AG09319 (cell line): ENCODE results near the gene KIF26A.

Experiments used
- DNase-seq: peaks from one replicate; pipeline ENCODE4 v3.0.0-alpha.2; 2010; ENCODE audit warnings: low read depth; ENCODE audit errors: extremely low read depth
- TF ChIP-seq, protein P1 (sequence below): IDR thresholded peaks from 2 replicates; pipeline ENCODE4 v1.5.1; 2011; ENCODE audit warnings: low read depth, mild to moderate bottlenecking, inconsistent platforms, low read length, moderate library complexity

Gene KIF26A

GRCh38 chr14:104161602-104162367, 23.4 kb downstream of the KIF26A start:
- TF ChIP-seq, protein P1, sequence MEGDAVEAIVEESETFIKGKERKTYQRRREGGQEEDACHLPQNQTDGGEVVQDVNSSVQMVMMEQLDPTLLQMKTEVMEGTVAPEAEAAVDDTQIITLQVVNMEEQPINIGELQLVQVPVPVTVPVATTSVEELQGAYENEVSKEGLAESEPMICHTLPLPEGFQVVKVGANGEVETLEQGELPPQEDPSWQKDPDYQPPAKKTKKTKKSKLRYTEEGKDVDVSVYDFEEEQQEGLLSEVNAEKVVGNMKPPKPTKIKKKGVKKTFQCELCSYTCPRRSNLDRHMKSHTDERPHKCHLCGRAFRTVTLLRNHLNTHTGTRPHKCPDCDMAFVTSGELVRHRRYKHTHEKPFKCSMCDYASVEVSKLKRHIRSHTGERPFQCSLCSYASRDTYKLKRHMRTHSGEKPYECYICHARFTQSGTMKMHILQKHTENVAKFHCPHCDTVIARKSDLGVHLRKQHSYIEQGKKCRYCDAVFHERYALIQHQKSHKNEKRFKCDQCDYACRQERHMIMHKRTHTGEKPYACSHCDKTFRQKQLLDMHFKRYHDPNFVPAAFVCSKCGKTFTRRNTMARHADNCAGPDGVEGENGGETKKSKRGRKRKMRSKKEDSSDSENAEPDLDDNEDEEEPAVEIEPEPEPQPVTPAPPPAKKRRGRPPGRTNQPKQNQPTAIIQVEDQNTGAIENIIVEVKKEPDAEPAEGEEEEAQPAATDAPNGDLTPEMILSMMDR: no peak
- DNase-seq: no peak

DNA sequence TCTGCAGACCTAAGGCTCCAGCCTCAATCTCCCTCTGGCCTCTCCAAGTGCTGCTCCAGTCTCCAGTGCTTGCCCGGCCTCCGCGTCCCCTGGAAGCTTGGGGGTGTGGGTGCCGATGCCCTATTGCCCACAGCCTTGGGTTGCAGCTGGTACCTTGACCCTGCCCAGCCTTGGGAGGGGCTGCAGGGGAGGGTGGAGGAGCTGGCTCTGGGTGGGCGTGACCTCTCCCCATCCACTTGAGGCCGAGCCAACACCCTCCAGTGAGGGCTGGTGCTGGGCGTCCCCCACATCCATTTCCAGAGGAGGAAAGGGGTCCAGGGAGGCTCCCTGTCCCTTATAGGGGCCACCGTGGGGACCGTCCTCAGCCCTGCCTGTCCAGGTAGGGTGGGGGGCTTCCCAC, 24.1 kb downstream of the KIF26A start:
- TF ChIP-seq, protein P1: no peak

GRCh38 chr14:104163541-104163940, 25.2 kb downstream of the KIF26A start:
- TF ChIP-seq, protein P1: no peak

More for the DNA sequence above, 24.1 kb downstream of the KIF26A start:
- no peak for DNase-seq

GRCh38 chr14:104164041-104164440, 25.7 kb downstream of the KIF26A start:
- no peak for DNase-seq
- TF ChIP-seq, protein P1: no peak

More at GRCh38 chr14:104163541-104163940, 25.2 kb downstream of the KIF26A start:
- DNase-seq: no peak

DNA sequence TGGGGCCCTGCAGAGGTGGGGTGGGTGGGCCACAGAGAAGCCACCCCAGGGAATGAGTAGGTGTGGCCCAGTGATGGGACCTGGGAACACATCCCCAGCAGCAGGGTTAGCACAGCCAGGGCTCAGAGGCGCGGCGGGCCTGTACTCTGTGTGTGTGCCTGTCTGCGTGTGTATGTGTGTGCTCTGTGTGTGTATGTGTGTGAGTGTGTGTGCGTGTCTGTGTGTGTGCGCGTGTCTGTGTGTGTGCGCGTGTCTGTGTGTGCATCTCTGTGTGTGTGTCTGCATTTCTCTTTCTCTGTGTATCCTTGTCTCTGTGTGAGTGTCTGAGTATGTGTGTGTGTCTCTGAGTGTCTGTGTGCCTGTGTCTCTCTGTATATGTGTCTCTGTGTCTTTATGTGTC, 26.1 kb downstream of the KIF26A start:
- no peak for DNase-seq
- TF ChIP-seq, protein P1: no peak

DNA sequence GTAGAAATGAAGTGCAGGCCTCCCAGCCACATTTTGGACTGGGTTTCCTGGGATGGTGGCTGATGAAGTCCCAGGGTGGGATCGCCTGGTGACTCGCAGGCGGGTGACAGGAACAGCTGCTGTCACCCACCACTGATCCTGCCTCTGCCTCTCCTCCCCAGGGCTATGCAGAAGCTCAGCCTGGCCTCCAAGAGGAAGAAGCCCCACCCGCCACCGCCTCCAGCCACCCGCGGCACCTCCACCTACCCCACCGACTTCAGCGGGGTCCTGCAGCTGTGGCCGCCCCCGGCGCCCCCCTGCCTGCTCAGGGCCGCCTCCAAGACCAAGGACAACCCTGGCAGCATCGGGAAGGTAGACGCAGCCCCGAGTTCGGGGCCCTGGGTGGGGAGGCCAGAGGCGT, 28.3 kb downstream of the KIF26A start:
- TF ChIP-seq, protein P1: no peak
- no peak for DNase-seq

- TF ChIP-seq, protein P1: no peak
- DNase-seq: no peak
Observed at GRCh38 chr14:104168603-104169002, 30.2 kb downstream of the KIF26A start.
